ENCODE data around the gene STXBP6.

The STXBP6 gene

DNA sequence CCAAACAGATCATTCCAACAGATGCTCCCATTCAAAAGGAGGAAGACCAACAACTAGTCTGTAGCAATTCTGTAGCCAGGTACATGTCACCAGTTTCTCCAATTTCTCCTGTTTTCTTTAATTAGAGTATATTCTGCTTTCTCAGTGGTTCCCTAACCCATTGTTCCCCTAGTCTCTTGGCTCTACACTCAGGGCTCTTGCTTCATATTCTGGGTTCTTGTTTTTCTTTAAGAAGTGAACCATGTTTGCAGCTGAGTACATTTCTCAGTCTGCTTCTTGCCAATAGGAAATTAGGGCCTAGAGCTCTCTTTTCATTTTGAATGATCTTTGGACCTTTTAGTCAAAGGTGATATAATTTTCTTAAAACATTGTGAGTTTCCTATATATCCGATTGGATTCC lies 29.4 kb upstream of the STXBP6 start:
- H3K27ac ChIP-seq = no peak overlapping the region
- no peaks in the 10 kb centered on the region for H3K27me3 ChIP-seq (replicated peaks)
- TF ChIP-seq, protein P1, sequence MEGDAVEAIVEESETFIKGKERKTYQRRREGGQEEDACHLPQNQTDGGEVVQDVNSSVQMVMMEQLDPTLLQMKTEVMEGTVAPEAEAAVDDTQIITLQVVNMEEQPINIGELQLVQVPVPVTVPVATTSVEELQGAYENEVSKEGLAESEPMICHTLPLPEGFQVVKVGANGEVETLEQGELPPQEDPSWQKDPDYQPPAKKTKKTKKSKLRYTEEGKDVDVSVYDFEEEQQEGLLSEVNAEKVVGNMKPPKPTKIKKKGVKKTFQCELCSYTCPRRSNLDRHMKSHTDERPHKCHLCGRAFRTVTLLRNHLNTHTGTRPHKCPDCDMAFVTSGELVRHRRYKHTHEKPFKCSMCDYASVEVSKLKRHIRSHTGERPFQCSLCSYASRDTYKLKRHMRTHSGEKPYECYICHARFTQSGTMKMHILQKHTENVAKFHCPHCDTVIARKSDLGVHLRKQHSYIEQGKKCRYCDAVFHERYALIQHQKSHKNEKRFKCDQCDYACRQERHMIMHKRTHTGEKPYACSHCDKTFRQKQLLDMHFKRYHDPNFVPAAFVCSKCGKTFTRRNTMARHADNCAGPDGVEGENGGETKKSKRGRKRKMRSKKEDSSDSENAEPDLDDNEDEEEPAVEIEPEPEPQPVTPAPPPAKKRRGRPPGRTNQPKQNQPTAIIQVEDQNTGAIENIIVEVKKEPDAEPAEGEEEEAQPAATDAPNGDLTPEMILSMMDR (IDR thresholded peaks at IDR 0.05; ENCODE audit: low read depth, low read length, missing control alignments) = no peak
- H3K36me3 ChIP-seq (replicated peaks) = no peaks in the 10 kb centered on the region
- in situ Hi-C loops (cut with HindIII; ENCODE audit: low pct_ligation_motif_present, low sequenced_read_pairs) = no loop called here
- H3K4me3 ChIP-seq (ENCODE audit: low read depth, low read length) = no peak overlapping the region
- no peak for DNase-seq

DNA sequence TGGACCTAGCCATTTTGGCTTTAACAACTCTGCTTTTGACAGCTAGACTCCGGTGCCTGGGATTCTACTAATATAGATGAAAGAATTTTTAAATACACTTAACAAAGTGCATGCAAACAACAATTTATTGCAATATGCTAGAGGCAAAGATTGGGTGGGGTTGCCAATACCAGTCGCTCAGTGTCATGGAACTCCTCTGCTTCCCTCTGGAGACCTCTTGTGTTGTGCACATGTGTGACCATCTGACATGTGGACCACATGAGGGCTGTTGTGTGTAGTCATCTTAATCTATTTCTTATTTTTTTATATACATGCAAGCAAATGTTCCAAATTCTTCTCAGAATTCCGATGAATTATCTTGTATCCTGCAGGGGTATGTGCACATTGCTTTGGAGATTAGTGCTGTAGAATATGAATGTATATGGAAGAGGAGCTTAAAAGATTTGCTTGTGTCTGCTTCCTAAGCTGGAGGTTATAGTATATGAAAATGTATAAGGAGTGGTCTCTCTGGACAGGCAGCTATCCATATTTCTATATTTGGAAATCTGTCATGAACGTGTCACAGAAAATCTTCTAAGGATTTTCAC lies 24.2 kb upstream of the STXBP6 start:
- Histone ChIP-seq H3K27me3 (replicated peaks) (no peaks in the 10 kb centered on the region), H3K4me3 (ENCODE audit: low read depth, low read length) (no peak overlapping the region), H3K27ac (no peak overlapping the region), H3K36me3 (replicated peaks) (no peaks in the 10 kb centered on the region)
- DNase-seq = no peak
- TF ChIP-seq, protein P1 (IDR thresholded peaks at IDR 0.05; ENCODE audit: low read depth, low read length, missing control alignments) = no peak
- in situ Hi-C loops (cut with HindIII; ENCODE audit: low pct_ligation_motif_present, low sequenced_read_pairs) = no loop called here

DNA sequence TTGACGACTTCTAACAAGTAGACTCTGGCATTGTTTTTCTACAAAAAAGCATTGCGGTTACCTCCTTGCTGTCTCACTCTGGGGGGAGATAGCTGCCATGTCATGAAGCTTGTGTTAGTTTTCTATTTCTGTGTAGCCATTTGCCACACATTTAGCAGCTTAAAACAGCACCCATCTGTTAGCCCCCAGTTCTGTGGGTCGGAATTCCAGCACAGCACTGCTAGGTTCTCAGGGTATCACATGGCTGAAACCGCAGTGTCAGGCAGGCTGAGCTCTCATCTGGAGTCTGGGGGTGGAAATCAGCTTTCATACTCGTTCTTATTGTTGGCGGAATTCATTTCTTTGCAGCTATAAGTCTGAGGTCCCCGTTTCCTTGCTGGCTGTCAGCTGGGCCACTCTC lies 19.9 kb upstream of the STXBP6 start:
- no peaks in the 10 kb centered on the region for H3K36me3 ChIP-seq (replicated peaks)
- TF ChIP-seq, protein P1 (IDR thresholded peaks at IDR 0.05; ENCODE audit: low read depth, low read length, missing control alignments) = no peak
- no peak for DNase-seq
- H3K4me3 ChIP-seq (ENCODE audit: low read depth, low read length) = no peak overlapping the region
- H3K27me3 ChIP-seq (replicated peaks) = no peaks in the 10 kb centered on the region
- in situ Hi-C loops (cut with HindIII; ENCODE audit: low pct_ligation_motif_present, low sequenced_read_pairs) = no loop called here
- H3K27ac ChIP-seq = no peak overlapping the region

DNA sequence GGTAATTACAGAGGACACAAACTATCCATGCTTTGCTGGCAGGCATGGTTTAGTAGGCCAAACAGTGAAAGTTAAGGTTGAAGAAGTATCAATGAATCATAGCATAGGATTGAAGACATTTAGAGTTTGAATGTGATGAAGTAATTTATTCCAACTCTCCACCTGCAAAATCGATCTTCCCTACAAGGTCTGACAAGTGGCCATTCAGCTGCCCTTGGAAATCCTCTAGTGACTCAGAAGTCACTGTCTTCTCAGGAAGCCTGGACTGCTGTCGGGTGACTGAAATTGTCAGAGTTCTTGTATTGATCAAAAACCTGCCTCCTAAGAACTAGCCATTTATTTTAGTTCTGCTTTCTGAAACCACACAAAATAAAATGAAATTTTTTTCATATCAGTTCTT lies 17.7 kb upstream of the STXBP6 start:
- H3K27ac ChIP-seq = no peak overlapping the region
- no peaks in the 10 kb centered on the region for H3K36me3 ChIP-seq (replicated peaks)
- H3K4me3 ChIP-seq (ENCODE audit: low read depth, low read length) = no peak overlapping the region
- DNase-seq = no peak
- TF ChIP-seq, protein P1 (IDR thresholded peaks at IDR 0.05; ENCODE audit: low read depth, low read length, missing control alignments) = no peak
- in situ Hi-C loops (cut with HindIII; ENCODE audit: low pct_ligation_motif_present, low sequenced_read_pairs) = no loop called here
- H3K27me3 ChIP-seq (replicated peaks) = no peaks in the 10 kb centered on the region

DNA sequence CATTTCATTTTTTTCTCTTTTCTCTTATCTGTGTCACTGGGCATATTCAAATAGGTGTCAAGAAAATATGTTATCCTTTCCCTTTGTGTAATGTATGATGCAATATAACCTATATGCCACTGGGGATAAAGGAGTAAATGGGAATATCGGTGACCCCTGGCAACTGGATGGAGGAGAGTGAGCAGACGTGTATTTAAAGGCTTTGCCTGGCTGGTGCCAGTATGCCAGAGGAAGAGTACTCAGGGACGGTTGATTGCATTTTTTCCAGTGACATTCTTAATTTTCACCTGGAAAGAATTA lies 12.0 kb upstream of the STXBP6 start:
- TF ChIP-seq, protein P1 (IDR thresholded peaks at IDR 0.05; ENCODE audit: low read depth, low read length, missing control alignments) = no peak
- in situ Hi-C loops (cut with HindIII; ENCODE audit: low pct_ligation_motif_present, low sequenced_read_pairs) = no loop called here
- no peak for DNase-seq
- H3K27ac ChIP-seq = no peak overlapping the region
- H3K4me3 ChIP-seq (ENCODE audit: low read depth, low read length) = no peak overlapping the region
- no peaks in the 10 kb centered on the region for H3K27me3 ChIP-seq (replicated peaks)
- no peaks in the 10 kb centered on the region for H3K36me3 ChIP-seq (replicated peaks)

DNA sequence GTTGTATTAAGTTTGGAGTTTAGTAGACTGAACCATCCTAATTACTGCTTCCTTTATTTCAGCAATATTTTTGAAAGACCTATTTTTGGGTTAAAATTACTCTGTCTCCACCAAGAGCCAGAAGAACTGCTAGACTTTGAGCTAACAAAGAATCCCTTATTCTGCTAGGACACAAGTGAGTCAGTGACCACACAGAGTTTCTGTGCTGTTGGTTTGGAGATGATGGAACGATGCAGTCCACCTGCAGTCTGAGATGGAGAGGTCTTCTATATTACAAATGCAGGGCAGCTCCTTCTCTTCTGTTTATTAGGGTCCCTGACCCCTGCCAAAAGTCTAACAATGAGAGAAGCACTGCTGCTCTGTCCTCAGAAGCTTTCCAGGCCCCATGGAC lies 6.7 kb upstream of the STXBP6 start:
- no peak for DNase-seq
- Histone ChIP-seq H3K27ac (no peak overlapping the region), H3K36me3 (replicated peaks) (no peaks in the 10 kb centered on the region), H3K4me3 (ENCODE audit: low read depth, low read length) (no peak overlapping the region), H3K27me3 (replicated peaks) (no peaks in the 10 kb centered on the region)
- TF ChIP-seq, protein P1 (IDR thresholded peaks at IDR 0.05; ENCODE audit: low read depth, low read length, missing control alignments) = no peak
- in situ Hi-C loops (cut with HindIII; ENCODE audit: low pct_ligation_motif_present, low sequenced_read_pairs) = no loop called here
